Medulla oblongata (tissue), 1 donor: Measurements from ENCODE around the gene C6orf15.
"Not testable (repeated sequence)": the region's sequence is repeated elsewhere in the genome, so short reads cannot be mapped to it uniquely, and the experiment has no call there.

Source experiments
- DNase-seq: peaks from one replicate; pipeline ENCODE4 v3.0.0-alpha.2; 2015; ENCODE audit errors: extremely low spot score

The C6orf15 gene

DNA sequence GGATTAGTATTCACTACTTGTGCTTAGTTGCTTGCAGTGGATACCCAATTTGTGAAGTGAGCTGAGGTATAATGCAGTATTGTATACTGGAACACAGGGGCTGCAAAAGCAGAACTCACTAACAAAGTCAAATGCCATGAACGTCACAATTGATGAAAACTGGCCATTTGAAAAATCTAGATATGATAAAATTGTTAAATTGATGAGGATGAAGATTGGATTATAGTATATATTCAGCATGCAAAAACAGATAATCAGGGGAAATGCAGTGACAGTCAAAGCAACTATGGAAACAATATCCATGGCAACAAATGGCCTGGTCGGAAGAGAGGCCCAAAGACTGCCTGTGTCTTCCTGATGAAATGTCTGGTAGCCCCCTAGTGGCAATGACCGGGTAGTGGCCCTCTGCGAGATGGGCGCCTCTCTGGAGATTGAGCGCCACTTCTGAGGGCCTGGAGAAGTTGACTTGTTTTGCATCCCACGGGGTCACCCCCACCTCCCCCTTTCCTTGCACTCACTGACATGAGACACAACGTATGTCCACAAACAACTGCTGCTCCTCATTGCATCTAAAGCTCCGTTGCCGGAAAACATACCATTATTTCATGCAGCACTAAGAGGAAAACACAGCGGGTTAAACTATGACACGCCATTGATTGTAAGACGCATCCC, 43.6 kb downstream of the C6orf15 start:
- peak; percentile 96 for DNase-seq

DNA sequence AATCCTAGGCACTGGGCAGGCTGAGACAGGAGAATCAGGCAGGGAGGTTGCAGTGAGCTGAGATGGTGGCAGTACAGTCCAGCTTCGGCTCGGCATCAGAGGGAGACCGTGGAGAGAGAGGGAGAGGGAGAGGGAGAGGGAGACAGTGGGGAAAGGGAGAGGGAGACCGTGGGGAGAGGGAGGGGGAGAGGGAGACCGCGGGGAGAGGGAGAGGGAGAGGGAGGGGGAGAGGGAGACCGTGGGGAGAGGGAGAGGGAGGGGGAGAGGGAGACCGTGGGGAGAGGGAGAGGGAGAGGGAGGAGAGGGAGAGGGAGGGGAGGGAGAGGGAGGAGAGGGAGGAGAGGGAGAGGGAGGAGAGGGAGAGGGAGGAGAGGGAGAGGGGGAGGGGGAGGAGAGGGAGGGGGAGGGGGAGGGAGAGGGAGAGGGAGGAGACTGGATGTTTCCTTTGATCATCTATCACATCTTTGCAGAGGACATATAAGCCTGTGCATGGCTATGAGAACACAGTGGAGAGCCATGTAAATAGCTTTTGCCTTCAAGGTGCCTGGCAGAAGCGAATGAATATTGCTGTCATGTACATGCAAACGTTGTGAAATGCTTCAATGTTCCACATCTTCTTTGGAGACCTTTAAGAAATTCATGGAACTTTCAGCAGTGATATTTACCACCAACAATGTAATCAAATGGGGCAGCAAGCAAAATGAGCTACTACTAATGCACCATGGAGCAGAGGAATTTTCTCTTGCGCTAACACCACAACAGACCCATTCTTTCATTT, 44.3 kb downstream of the C6orf15 start:
- not testable (repeated sequence) for DNase-seq

GRCh38 chr6:31067028-31067427, 45.3 kb downstream of the C6orf15 start:
- DNase-seq: not testable (repeated sequence)

GRCh38 chr6:31065556-31065955, 46.8 kb downstream of the C6orf15 start:
- no peak for DNase-seq

- no peak for DNase-seq
These were observed 48.4 kb downstream of the C6orf15 start for GRCh38 chr6:31063906-31064435.
